Keratinocyte (primary cell): ENCODE results near the gene CCDC87. TPM values are rescaled to one million over a fixed set of nuclear protein-coding genes. Genes with fewer than 3 reads are reported as not detected.

Experiments
- DNase-seq: peaks from one replicate; pipeline ENCODE4 v3.0.0-alpha.2; 2011; ENCODE audit warnings: low read depth, missing footprints, low spot score
- FAIRE-seq: peaks from 2 replicates; lab custom pipeline; 2011; peaks lifted over from hg19 to GRCh38; lab: Jason Lieb, UNC
- H2AFZ ChIP-seq: 2 replicates; pipeline ENCODE4 v1.6.0; 2012; ENCODE audit warnings: low read length, control low read depth, inconsistent platforms; ENCODE audit not compliant: control insufficient read depth
- H3K27ac ChIP-seq: 2 replicates; pipeline ENCODE4 v1.5.1; 2011; ENCODE audit warnings: low read length; ENCODE audit not compliant: control insufficient read depth, insufficient read depth
- H3K27me3 ChIP-seq: 3 replicates; pipeline ENCODE4 v1.6.0; 2011; ENCODE audit warnings: low read length; ENCODE audit not compliant: control insufficient read depth, insufficient read depth; ENCODE audit errors: extremely low read depth
- H3K36me3 ChIP-seq, 2 experiments: 2 replicates in 1 of 2; 3 replicates in 1 of 2; pipeline ENCODE4 v1.5.1; 2011; ENCODE audit warnings: low read length in 2 of 2, mild to moderate bottlenecking in 1 of 2; ENCODE audit not compliant: control insufficient read depth in 2 of 2, insufficient read depth in 2 of 2; ENCODE audit errors: extremely low read depth in 1 of 2
- H3K4me1 ChIP-seq: 3 replicates; pipeline ENCODE4 v1.5.1; 2011; ENCODE audit warnings: low read length; ENCODE audit not compliant: control insufficient read depth, insufficient read depth; ENCODE audit errors: extremely low read depth
- H3K4me2 ChIP-seq: 3 replicates; pipeline ENCODE4 v1.6.0; 2011; ENCODE audit warnings: low read depth, low read length; ENCODE audit not compliant: control insufficient read depth, insufficient read depth; ENCODE audit errors: extremely low read depth
- H3K4me3 ChIP-seq, 3 experiments: fragments of 200-600 bp in 1 of 3; sonication (generic) in 1 of 3; 2 replicates in 2 of 3; 3 replicates in 1 of 3; pipeline ENCODE4 v1.5.1; 2011 to 2016; ENCODE audit warnings: low read length in 3 of 3, mild to moderate bottlenecking in 3 of 3, control low read depth in 2 of 3, inconsistent platforms in 1 of 3, low read depth in 1 of 3, mixed read lengths in 1 of 3, mixed run types in 1 of 3, moderate library complexity in 1 of 3; ENCODE audit not compliant: control insufficient read depth in 2 of 3, insufficient read depth in 2 of 3; ENCODE audit errors: extremely low read depth in 1 of 3
- H3K79me2 ChIP-seq: 2 replicates; pipeline ENCODE4 v1.6.0; 2012; ENCODE audit warnings: low read length; ENCODE audit not compliant: control insufficient read depth, insufficient read depth
- H3K9ac ChIP-seq: 3 replicates; pipeline ENCODE4 v1.6.0; 2011; ENCODE audit warnings: low read length; ENCODE audit not compliant: control insufficient read depth, insufficient read depth; ENCODE audit errors: extremely low read depth
- H3K9me1 ChIP-seq: 3 replicates; pipeline ENCODE4 v1.6.0; 2011; ENCODE audit warnings: low read length; ENCODE audit not compliant: control insufficient read depth, insufficient read depth; ENCODE audit errors: extremely low read depth
- H3K9me3 ChIP-seq: 2 replicates; pipeline ENCODE4 v1.5.1; 2012; ENCODE audit warnings: low read depth, low read length; ENCODE audit not compliant: control insufficient read depth
- H4K20me1 ChIP-seq: 3 replicates; pipeline ENCODE4 v1.6.0; 2011; ENCODE audit warnings: low read length; ENCODE audit not compliant: control insufficient read depth, insufficient read depth; ENCODE audit errors: extremely low read depth
- EZH2 ChIP-seq: IDR thresholded peaks from one replicate; pipeline ENCODE4 v1.6.1; 2012; ENCODE audit warnings: inconsistent platforms, mild to moderate bottlenecking, low read length, moderate library complexity
- dilution Hi-C: fragments of 300-500 bp; cut with MboI; formaldehyde crosslinking; loops from one replicate; pipeline ENCODE4 v1.7.0; 2020; ENCODE audit warnings: low sequenced_read_pairs; ENCODE audit not compliant: extremely low pct_ligation_motif_present
- polyA plus RNA-seq, 5 experiments: library from polyadenylated mRNA; depleted of rRNA in 3 of 5; stranded (reverse) in 3 of 5; stranded (forward) in 1 of 5; unstranded in 1 of 5; fragments of >200 nt; gene quantifications; 1 replicate in 1 of 5; 2 replicates in 3 of 5; 3 replicates in 1 of 5; pipeline versions ENCODE4 v1.2.1 to v1.2.3, GENCODE V29; 2011 to 2012; ENCODE audit warnings: missing spikeins in 2 of 5, low read depth in 1 of 5, low replicate concordance in 1 of 5
- TF ChIP-seq, protein P1 (sequence below), 3 experiments: IDR thresholded peaks in 1 of 3; conservative IDR thresholded peaks in 1 of 3; optimal IDR thresholded peaks in 1 of 3; 2 replicates in 2 of 3; 3 replicates in 1 of 3; pipeline versions ENCODE3 to v1.5.1; 2011; ENCODE audit warnings: low read length in 3 of 3, mild to moderate bottlenecking in 3 of 3, moderate library complexity in 2 of 3, control low read depth in 1 of 3, inconsistent platforms in 1 of 3; ENCODE audit not compliant: insufficient read depth in 2 of 3; ENCODE audit errors: extremely low read depth in 1 of 3

Gene CCDC87
- polyA plus RNA-seq, 1 donor (not counting 4 experiments of a cell fraction or from before 2014, with no cell fraction given): 0.07 TPM

DNA sequence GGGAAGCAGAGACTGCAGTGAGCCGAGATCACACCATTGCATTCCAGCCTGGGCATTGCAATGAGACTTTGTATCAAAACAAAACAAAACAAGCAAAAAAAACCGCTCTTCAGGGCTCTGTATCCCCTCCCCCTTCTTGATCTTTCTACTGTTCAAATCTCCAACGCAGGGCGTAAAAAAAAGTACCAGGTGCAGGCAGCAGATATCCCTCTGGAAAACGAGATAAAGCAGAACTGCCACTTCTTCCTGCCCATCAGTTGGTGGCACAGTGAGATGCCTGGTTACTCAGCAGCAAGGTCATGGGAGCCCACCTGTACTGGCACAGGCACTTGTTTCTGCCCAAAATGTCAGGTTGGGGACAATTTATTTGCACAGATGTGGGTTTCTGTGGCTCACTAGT, 11.3 kb upstream of the CCDC87 start:
- dilution Hi-C loops: no loop called here
- no peak for TF ChIP-seq EZH2
- TF ChIP-seq, protein P1, sequence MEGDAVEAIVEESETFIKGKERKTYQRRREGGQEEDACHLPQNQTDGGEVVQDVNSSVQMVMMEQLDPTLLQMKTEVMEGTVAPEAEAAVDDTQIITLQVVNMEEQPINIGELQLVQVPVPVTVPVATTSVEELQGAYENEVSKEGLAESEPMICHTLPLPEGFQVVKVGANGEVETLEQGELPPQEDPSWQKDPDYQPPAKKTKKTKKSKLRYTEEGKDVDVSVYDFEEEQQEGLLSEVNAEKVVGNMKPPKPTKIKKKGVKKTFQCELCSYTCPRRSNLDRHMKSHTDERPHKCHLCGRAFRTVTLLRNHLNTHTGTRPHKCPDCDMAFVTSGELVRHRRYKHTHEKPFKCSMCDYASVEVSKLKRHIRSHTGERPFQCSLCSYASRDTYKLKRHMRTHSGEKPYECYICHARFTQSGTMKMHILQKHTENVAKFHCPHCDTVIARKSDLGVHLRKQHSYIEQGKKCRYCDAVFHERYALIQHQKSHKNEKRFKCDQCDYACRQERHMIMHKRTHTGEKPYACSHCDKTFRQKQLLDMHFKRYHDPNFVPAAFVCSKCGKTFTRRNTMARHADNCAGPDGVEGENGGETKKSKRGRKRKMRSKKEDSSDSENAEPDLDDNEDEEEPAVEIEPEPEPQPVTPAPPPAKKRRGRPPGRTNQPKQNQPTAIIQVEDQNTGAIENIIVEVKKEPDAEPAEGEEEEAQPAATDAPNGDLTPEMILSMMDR (optimal IDR thresholded peaks at IDR 0.05 in 1 of 3, IDR thresholded peaks at IDR 0.05 in 1 of 3, conservative IDR thresholded peaks at IDR 0.05 in 1 of 3; ENCODE audit: extremely low read depth in 1 of 3, insufficient read depth in 2 of 3, low read length in 3 of 3): no peak

GRCh38 chr11:66603072-66603471, 10.2 kb upstream of the CCDC87 start:
- Histone ChIP-seq H3K36me3 (peaks cover 11 to 30% of the 10 kb centered on the region in 2 experiments), H2AFZ (no peak overlapping the region), H3K9ac (no peak overlapping the region), H3K4me3 (no peak overlapping the region), H3K9me1 (no peaks in the 10 kb centered on the region), H3K9me3 (no peaks in the 10 kb centered on the region), H3K4me2 (no peak overlapping the region), H3K79me2 (no peaks in the 10 kb centered on the region), H4K20me1 (no peaks in the 10 kb centered on the region), H3K27me3 (no peaks in the 10 kb centered on the region), H3K27ac (no peak overlapping the region), H3K4me1 (peaks cover 14% of the 10 kb centered on the region)
- dilution Hi-C loops: no loop called here
- no peak for TF ChIP-seq EZH2
- TF ChIP-seq, protein P1 (optimal IDR thresholded peaks at IDR 0.05 in 1 of 3, IDR thresholded peaks at IDR 0.05 in 1 of 3, conservative IDR thresholded peaks at IDR 0.05 in 1 of 3; ENCODE audit: extremely low read depth in 1 of 3, insufficient read depth in 2 of 3, low read length in 3 of 3): no peak
- FAIRE-seq (no peak), DNase-seq (no peak)

More for the DNA sequence above, 11.3 kb upstream of the CCDC87 start:
- DNase-seq (no peak), FAIRE-seq (no peak)
- Histone ChIP-seq H3K27me3 (no peaks in the 10 kb centered on the region), H3K4me3 (no peak overlapping the region), H2AFZ (no peak overlapping the region), H3K9me3 (no peaks in the 10 kb centered on the region), H3K4me2 (no peak overlapping the region), H3K36me3 (peaks cover 11 to 30% of the 10 kb centered on the region in 2 experiments), H3K79me2 (no peaks in the 10 kb centered on the region), H3K9ac (no peak overlapping the region), H3K9me1 (no peaks in the 10 kb centered on the region), H3K4me1 (peaks cover 14% of the 10 kb centered on the region), H4K20me1 (no peaks in the 10 kb centered on the region), H3K27ac (no peak overlapping the region)
